Gastroesophageal sphincter (tissue), 4 donors: ENCODE results near the gene RAP1GAP. TPM values are rescaled to one million over a fixed set of nuclear protein-coding genes. Genes with fewer than 3 reads are reported as not detected.

Source experiments
- ATAC-seq: fragments of 150-250 bp; one replicate; pipeline ENCODE4 v1.9.1; 2016; ENCODE audit warnings: mild to moderate bottlenecking, moderate library complexity
- H3K27ac ChIP-seq, 4 donors: fragments of 200-600 bp; sonication (generic) in 3 of 4; 1 replicate in 3 of 4; 2 replicates in 1 of 4; pipeline ENCODE4 v1.5.1; 2016 to 2019
- H3K27me3 ChIP-seq: fragments of 200-600 bp; sonication (generic); one replicate; pipeline ENCODE4 v1.5.1; 2019
- H3K36me3 ChIP-seq, 2 donors: fragments of 200-600 bp; sonication (generic); one replicate each; pipeline ENCODE4 v1.5.1; 2019; ENCODE audit warnings: control low read depth in 1 of 2
- H3K4me1 ChIP-seq, 3 donors: fragments of 200-600 bp; sonication (generic); 1 replicate in 2 of 3; 2 replicates in 1 of 3; pipeline ENCODE4 v1.5.1; 2016 to 2019; ENCODE audit warnings: control low read depth in 2 of 3
- H3K4me3 ChIP-seq, 2 donors: fragments of 200-600 bp; sonication (generic); one replicate each; pipeline ENCODE4 v1.5.1; 2019; ENCODE audit warnings: mild to moderate bottlenecking in 1 of 2, moderate library complexity in 1 of 2
- H3K9me3 ChIP-seq, 3 donors: fragments of 200-600 bp; sonication (generic); one replicate each; pipeline ENCODE4 v1.5.1; 2017 to 2019; ENCODE audit warnings: control low read depth in 2 of 3
- CTCF ChIP-seq, 4 experiments: fragments of 200-600 bp in 2 of 4; fragments of 450-650 bp in 2 of 4; sonication (generic) in 1 of 4; IDR thresholded peaks; one replicate each; pipeline ENCODE4 v1.5.1; 2017 to 2019; ENCODE audit warnings: antibody characterized with exemption in 4 of 4, mild to moderate bottlenecking in 2 of 4, moderate library complexity in 2 of 4
- EP300 ChIP-seq: sonication (generic); formaldehyde crosslinking; IDR thresholded peaks from one replicate; pipeline ENCODE4 v1.6.1; 2017; ENCODE audit warnings: antibody characterized with exemption, mild to moderate bottlenecking
- POLR2A ChIP-seq, 2 donors: fragments of 450-650 bp; IDR thresholded peaks; one replicate each; pipeline ENCODE4 v1.6.1; 2017; ENCODE audit warnings: antibody characterized with exemption in 2 of 2, mild to moderate bottlenecking in 2 of 2, moderate library complexity in 1 of 2
- POLR2AphosphoS5 ChIP-seq: sonication (generic); formaldehyde crosslinking; IDR thresholded peaks from one replicate; pipeline ENCODE4 v1.6.1; 2017; ENCODE audit warnings: antibody characterized with exemption
- WGBS, 2 donors: methylation state at CpG; one replicate each; pipeline ENCODE4 v1.1.5; 2018; ENCODE audit warnings: low coverage in 1 of 2; 5-methylcytosine and 5-hydroxymethylcytosine counted together
- total RNA-seq, 4 donors: library from RNA; depleted of rRNA; stranded (reverse); fragments of >200 nt; gene quantifications; one replicate each; pipeline ENCODE4 v1.1.0, GENCODE V29; 2016

The RAP1GAP gene
- total RNA-seq, 4 donors from 2014 or later: 0.12 to 2.3 TPM; not detected in 2

GRCh38 chr1:21661886-21662285, 7.3 kb downstream of the RAP1GAP start:
- Histone ChIP-seq H3K4me1 (peaks cover 0 to 8% (median 4%) of the 10 kb centered on the region in 3 donors), H3K36me3 (no peaks in the 10 kb centered on the region), H3K27me3 (peaks cover 79% of the 10 kb centered on the region), H3K4me3 (no peak overlapping the region), H3K9me3 (no peaks in the 10 kb centered on the region), H3K27ac (no peak overlapping the region)
- WGBS, 2 donors: no CpG with 5 or more reads among the region's 5 CpGs
- no peak for TF ChIP-seq CTCF (IDR thresholded peaks at IDR 0.05)
- no peak for TF ChIP-seq EP300
- no peak for TF ChIP-seq POLR2A (IDR thresholded peaks at IDR 0.05)
- TF ChIP-seq POLR2AphosphoS5: no peak
- ATAC-seq: no peak

GRCh38 chr1:21659924-21660326, 9.2 kb downstream of the RAP1GAP start:
- WGBS, 2 donors: 70% methylated on average over 2 of the region's 4 CpGs; no CpG with 5 or more reads in 1 of the 2 donors
- H3K27me3 ChIP-seq: peaks cover 61% of the 10 kb centered on the region
- H3K4me1 ChIP-seq: peaks cover 0 to 8% (median 4%) of the 10 kb centered on the region in 3 donors
- no peaks in the 10 kb centered on the region for H3K9me3 ChIP-seq
- H3K4me3 ChIP-seq: no peak overlapping the region
- H3K27ac ChIP-seq: no peak overlapping the region
- no peak for ATAC-seq
- no peaks in the 10 kb centered on the region for H3K36me3 ChIP-seq
- TF ChIP-seq EP300: no peak
- no peak for TF ChIP-seq CTCF (IDR thresholded peaks at IDR 0.05)
- TF ChIP-seq POLR2AphosphoS5: no peak
- TF ChIP-seq POLR2A (IDR thresholded peaks at IDR 0.05): no peak

- ATAC-seq: peak; percentile 89
- Histone ChIP-seq H3K9me3 (no peaks in the 10 kb centered on the region), H3K4me3 (peak overlapping the region in 1 of 2 donors; percentile 23), H3K36me3 (no peaks in the 10 kb centered on the region), H3K4me1 (peaks cover 0 to 8% (median 4%) of the 10 kb centered on the region in 3 donors), H3K27ac (no peak overlapping the region), H3K27me3 (peaks cover 59% of the 10 kb centered on the region)
- TF ChIP-seq POLR2A (IDR thresholded peaks at IDR 0.05) (peak in 1 of 2 donors; percentile 6), EP300 (no peak), CTCF (IDR thresholded peaks at IDR 0.05) (peak in 3 of 4 experiments; percentile 90 to 96 (median 93))
- 5% methylated on average over 11 of the region's 64 CpGs; no CpG with 5 or more reads in 1 of the 2 donors for WGBS, 2 donors
Measured at GRCh38 chr1:21659099-21659923, 9.8 kb downstream of the RAP1GAP start.

GRCh38 chr1:21657456-21658190, 11.5 kb downstream of the RAP1GAP start:
- no peak overlapping the region for H3K27ac ChIP-seq
- 85% methylated on average over 6 of the region's 10 CpGs; no CpG with 5 or more reads in 1 of the 2 donors for WGBS, 2 donors
- TF ChIP-seq CTCF (IDR thresholded peaks at IDR 0.05) (no peak), POLR2AphosphoS5 (no peak), POLR2A (IDR thresholded peaks at IDR 0.05) (no peak), EP300 (no peak)
- peaks cover 0 to 8% (median 4%) of the 10 kb centered on the region in 3 donors for H3K4me1 ChIP-seq
- H3K27me3 ChIP-seq: peaks cover 42% of the 10 kb centered on the region
- no peaks in the 10 kb centered on the region for H3K9me3 ChIP-seq
- ATAC-seq: no peak
- no peaks in the 10 kb centered on the region for H3K36me3 ChIP-seq
- no peak overlapping the region for H3K4me3 ChIP-seq
